Thoracic aorta (tissue), 2 donors: ENCODE measurements around the gene NEDD9. TPM values are rescaled to one million over a fixed set of nuclear protein-coding genes. Genes with fewer than 3 reads are reported as not detected.

Experiments
- ATAC-seq: fragments of 150-250 bp; one replicate; pipeline ENCODE4 v1.8.0; 2017; ENCODE audit warnings: low read depth; ENCODE audit not compliant: insufficient number of reproducible peaks, low FRiP score
- DNase-seq: peaks from one replicate; pipeline ENCODE4 v3.0.0-alpha.2; 2020; ENCODE audit warnings: low spot score
- H3K27ac ChIP-seq, 2 donors: fragments of 200-600 bp; sonication (generic); 1 replicate in 1 of 2; 2 replicates in 1 of 2; pipeline ENCODE4 v1.5.1; 2016; ENCODE audit warnings: mild to moderate bottlenecking in 2 of 2, moderate library complexity in 2 of 2
- H3K27me3 ChIP-seq: fragments of 200-600 bp; sonication (generic); replicated peaks from 2 replicates; pipeline ENCODE4 v1.6.0; 2016; ENCODE audit warnings: mild to moderate bottlenecking; ENCODE audit not compliant: insufficient read depth
- H3K36me3 ChIP-seq: fragments of 200-600 bp; sonication (generic); one replicate; pipeline ENCODE4 v1.5.1; 2016
- H3K4me1 ChIP-seq, 2 donors: fragments of 200-600 bp; sonication (generic); 1 replicate in 1 of 2; 2 replicates in 1 of 2; pipeline versions ENCODE4 v1.5.1 to v1.6.0; 2016; ENCODE audit warnings: low read depth in 2 of 2, mild to moderate bottlenecking in 1 of 2; ENCODE audit not compliant: control insufficient read depth in 1 of 2
- H3K4me3 ChIP-seq: fragments of 200-600 bp; sonication (generic); 2 replicates; pipeline ENCODE4 v1.5.1; 2016; ENCODE audit warnings: mild to moderate bottlenecking
- H3K9me3 ChIP-seq: fragments of 200-600 bp; sonication (generic); 2 replicates; pipeline ENCODE4 v1.5.1; 2016
- total RNA-seq, 2 donors: library from RNA; depleted of rRNA; stranded (reverse); fragments of >200 nt; gene quantifications; one replicate each; pipeline versions ENCODE4 v1.1.0 to v1.2.3, GENCODE V29; 2016
- TF ChIP-seq, protein P1 (sequence below): fragments of 200-600 bp; sonication (generic); IDR thresholded peaks from one replicate; pipeline ENCODE4 v1.5.1; 2019; ENCODE audit warnings: antibody characterized with exemption

The NEDD9 gene
- total RNA-seq, 2 donors from 2014 or later: 122 to 181 TPM

DNA sequence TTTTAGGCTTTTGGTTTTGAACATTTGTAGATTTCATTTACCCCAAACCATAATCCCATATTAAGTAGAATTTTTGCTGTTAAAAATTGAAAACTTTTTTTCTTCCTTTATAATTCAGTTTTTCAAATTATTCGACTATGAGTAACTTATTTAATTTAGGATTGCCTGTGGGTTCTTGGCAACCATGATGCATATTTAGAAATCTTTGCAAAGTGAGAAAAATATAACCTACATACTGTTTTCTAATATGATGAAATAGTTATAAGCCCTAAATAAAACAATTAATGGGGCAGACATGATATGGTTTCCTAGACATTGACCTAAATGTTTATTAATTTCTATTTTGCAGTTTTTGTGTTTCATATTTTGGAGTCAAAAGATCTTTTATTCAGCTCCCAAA, 23.6 kb downstream of the NEDD9 start:
- Histone ChIP-seq H3K27ac (peak overlapping the region; percentile 91 to 97), H3K27me3 (no peaks in the 10 kb centered on the region), H3K36me3 (peaks cover 3% of the 10 kb centered on the region), H3K4me1 (peaks cover 69 to 96% of the 10 kb centered on the region in 2 donors), H3K4me3 (peak overlapping the region; percentile 1), H3K9me3 (no peaks in the 10 kb centered on the region)
- DNase-seq: no peak
- no peak for ATAC-seq
- TF ChIP-seq, protein P1, sequence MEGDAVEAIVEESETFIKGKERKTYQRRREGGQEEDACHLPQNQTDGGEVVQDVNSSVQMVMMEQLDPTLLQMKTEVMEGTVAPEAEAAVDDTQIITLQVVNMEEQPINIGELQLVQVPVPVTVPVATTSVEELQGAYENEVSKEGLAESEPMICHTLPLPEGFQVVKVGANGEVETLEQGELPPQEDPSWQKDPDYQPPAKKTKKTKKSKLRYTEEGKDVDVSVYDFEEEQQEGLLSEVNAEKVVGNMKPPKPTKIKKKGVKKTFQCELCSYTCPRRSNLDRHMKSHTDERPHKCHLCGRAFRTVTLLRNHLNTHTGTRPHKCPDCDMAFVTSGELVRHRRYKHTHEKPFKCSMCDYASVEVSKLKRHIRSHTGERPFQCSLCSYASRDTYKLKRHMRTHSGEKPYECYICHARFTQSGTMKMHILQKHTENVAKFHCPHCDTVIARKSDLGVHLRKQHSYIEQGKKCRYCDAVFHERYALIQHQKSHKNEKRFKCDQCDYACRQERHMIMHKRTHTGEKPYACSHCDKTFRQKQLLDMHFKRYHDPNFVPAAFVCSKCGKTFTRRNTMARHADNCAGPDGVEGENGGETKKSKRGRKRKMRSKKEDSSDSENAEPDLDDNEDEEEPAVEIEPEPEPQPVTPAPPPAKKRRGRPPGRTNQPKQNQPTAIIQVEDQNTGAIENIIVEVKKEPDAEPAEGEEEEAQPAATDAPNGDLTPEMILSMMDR: no peak

DNA sequence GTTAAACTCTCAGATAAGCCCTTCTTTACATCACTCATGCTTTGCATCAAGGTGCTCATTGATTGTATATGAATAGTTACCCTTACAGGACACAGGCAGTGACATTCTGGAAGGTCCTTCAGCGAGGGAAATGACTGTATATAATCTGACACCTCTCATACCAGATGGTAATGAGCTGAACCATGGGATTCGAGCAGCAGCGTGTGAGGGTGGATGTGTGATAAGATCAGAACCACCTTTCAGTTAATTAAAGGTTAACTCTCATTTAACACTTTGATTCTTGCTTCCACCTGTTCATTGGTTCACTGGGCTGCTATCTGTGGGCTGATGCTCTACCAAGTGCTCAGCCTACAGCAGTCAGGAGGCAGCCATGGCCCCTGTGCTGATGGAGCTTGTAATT, 24.2 kb downstream of the NEDD9 start:
- ATAC-seq (no peak), DNase-seq (no peak)
- Histone ChIP-seq H3K9me3 (no peaks in the 10 kb centered on the region), H3K4me1 (peaks cover 68 to 96% of the 10 kb centered on the region in 2 donors), H3K27ac (peak overlapping the region; percentile 91 to 97), H3K36me3 (peaks cover 3% of the 10 kb centered on the region), H3K27me3 (no peaks in the 10 kb centered on the region), H3K4me3 (no peak overlapping the region)
- TF ChIP-seq, protein P1: no peak

DNA sequence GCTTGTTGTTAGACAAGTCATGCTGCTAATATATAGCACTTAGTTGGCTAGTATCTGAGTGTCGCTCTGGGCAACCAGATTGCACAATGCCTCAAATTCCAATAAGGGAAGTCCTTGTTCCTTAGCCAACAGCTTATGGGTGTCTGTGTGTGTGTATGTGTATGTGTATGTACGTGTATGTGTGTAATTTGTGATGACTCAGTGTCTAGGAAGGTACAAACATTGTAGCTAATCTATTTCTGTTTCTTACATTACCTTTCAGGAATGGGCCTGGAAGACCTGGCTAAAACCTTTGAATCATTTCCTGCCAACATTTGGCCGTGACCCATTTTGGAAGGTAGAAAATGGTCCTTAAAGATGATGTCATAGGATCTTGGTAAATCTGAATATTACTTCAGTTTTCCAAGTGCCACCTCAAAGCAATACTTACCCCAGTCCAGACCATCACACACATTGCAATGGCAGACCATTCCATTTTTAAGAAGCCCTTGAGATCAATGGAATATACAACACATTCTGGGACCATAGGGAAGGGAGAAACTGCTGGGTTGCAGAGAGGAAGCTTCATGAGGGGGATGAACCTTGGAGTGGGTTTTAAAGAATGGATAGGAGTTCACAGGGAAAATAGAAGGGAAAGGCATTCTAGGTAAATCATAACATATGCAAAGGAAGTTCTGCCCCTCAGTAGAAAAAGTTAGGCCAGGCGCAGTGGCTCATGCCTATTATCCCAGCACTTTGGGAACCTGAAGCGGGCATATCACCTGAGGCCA, 25.1 kb downstream of the NEDD9 start:
- H3K4me1 ChIP-seq: peaks cover 68 to 96% of the 10 kb centered on the region in 2 donors
- H3K27ac ChIP-seq: peak overlapping the region; percentile 91 to 97
- TF ChIP-seq, protein P1: no peak
- peaks cover 3% of the 10 kb centered on the region for H3K36me3 ChIP-seq
- no peaks in the 10 kb centered on the region for H3K27me3 ChIP-seq
- H3K4me3 ChIP-seq: peak overlapping the region; percentile 21
- peak; percentile 62 for DNase-seq
- peak; percentile 89 for ATAC-seq
- H3K9me3 ChIP-seq: no peaks in the 10 kb centered on the region

DNA sequence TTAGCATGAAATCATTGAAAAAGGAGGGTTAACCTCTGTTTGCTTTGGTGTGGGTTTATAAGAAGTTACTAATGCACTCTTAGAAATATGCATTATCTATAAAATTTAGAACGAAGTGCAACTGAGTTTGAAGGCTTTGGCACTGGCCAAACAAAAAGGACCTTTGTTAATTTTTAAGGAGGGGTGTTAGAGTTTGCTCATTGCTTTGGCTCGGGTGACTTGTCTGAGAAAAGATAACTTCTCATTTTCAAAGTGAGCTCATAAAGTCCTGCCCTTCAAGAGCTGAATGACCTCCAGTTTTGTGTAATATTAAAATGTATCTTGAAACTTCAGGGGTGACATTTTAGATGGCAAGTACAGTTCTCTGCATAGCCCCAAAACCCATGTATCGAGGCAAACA, 25.9 kb downstream of the NEDD9 start:
- Histone ChIP-seq H3K4me3 (peak overlapping the region; percentile 21), H3K27ac (peak overlapping the region; percentile 91 to 97), H3K4me1 (peaks cover 67 to 95% of the 10 kb centered on the region in 2 donors), H3K36me3 (no peaks in the 10 kb centered on the region), H3K9me3 (no peaks in the 10 kb centered on the region), H3K27me3 (no peaks in the 10 kb centered on the region)
- DNase-seq: no peak
- ATAC-seq: no peak
- TF ChIP-seq, protein P1: no peak

DNA sequence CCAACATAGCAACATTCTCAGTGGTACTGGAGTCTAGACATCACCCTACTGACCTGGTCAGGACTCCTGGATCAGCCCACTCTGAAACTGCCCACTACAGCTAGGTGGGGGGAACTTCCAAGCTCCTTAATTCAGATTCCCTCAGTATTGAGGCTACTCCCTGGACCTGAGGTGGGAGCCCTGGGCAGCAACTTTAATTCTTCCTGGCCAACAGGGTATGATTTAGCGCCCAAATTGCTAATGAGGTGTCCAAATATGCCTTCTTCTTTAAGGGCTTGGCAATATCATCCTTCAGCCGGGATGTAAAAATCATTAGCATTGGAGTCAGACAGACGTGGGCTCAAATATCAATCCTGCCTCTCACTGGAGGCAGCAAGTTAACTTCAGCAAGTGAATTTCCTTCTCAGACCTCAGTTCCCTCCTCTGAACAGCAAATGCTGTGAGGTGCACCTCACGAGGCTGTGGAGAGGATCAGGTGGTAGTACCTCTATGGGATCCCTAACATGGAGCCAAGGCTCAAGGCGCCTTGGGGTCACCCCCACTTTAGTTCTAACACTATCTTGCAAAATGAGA, 27.6 kb downstream of the NEDD9 start:
- no peak for ATAC-seq
- Histone ChIP-seq H3K27ac (peak overlapping the region; percentile 25 to 91), H3K4me1 (peaks cover 50 to 93% of the 10 kb centered on the region in 2 donors), H3K9me3 (no peaks in the 10 kb centered on the region), H3K27me3 (no peaks in the 10 kb centered on the region), H3K36me3 (peaks cover 5% of the 10 kb centered on the region), H3K4me3 (no peak overlapping the region)
- TF ChIP-seq, protein P1: no peak
- no peak for DNase-seq
